GM08714 (cell line): ENCODE data around the gene SPAG8.
A peak's percentile ranks its signal among the peaks of the same experiment; 100 is the strongest.

Experiments used
- H3K4me3 ChIP-seq: fragments of 200-500 bp; sonication (Bioruptor generic); 2 replicates; pipeline ENCODE4 v1.5.1; 2014; ENCODE audit warnings: mild to moderate bottlenecking, low read length, inconsistent platforms
- ZNF274 ChIP-seq: IDR thresholded peaks from 2 replicates; pipeline ENCODE4 v1.6.1; 2012; ENCODE audit warnings: mild to moderate bottlenecking, low read depth, low read length

SPAG8 gene

GRCh38 chr9:35829764-35830096 lies 17.7 kb upstream of the SPAG8 start:
- TF ChIP-seq ZNF274: no peak
- H3K4me3 ChIP-seq: peak overlapping the region; percentile 65

- no peak for TF ChIP-seq ZNF274
Measured at GRCh38 chr9:35829084-35829763, 17.2 kb upstream of the SPAG8 start, which contains the start of gene TMEM8B. TMEM8B (plus strand) TSS chr9:35829228; CDS start chr9:35829448, 220 bp downstream.

GRCh38 chr9:35828716-35829083 lies 16.6 kb upstream of the SPAG8 start, which contains the start of gene FAM221B:
FAM221B (minus strand) TSS chr9:35828732; CDS start chr9:35826161, 2,571 bp downstream.
- TF ChIP-seq ZNF274: no peak

More at GRCh38 chr9:35829084-35829763, 17.2 kb upstream of the SPAG8 start, which contains the start of gene TMEM8B:
- peak within 1 kb of the TSS; percentile 65 for H3K4me3 ChIP-seq

GRCh38 chr9:35827486-35827885 lies 15.4 kb upstream of the SPAG8 start:
- no peak for TF ChIP-seq ZNF274

More at GRCh38 chr9:35828716-35829083, 16.6 kb upstream of the SPAG8 start, which contains the start of gene FAM221B:
- peak within 1 kb of the TSS; percentile 65 for H3K4me3 ChIP-seq

GRCh38 chr9:35826071-35826701 lies 14.1 kb upstream of the SPAG8 start:
- no peak for TF ChIP-seq ZNF274
- no peak overlapping the region for H3K4me3 ChIP-seq

More at GRCh38 chr9:35827486-35827885, 15.4 kb upstream of the SPAG8 start:
- no peak overlapping the region for H3K4me3 ChIP-seq

- TF ChIP-seq ZNF274: no peak
Measured at GRCh38 chr9:35822926-35823325, 10.9 kb upstream of the SPAG8 start.

GRCh38 chr9:35820076-35820475 lies 8.0 kb upstream of the SPAG8 start:
- TF ChIP-seq ZNF274: no peak
- H3K4me3 ChIP-seq: no peak overlapping the region

More at GRCh38 chr9:35822926-35823325, 10.9 kb upstream of the SPAG8 start:
- no peak overlapping the region for H3K4me3 ChIP-seq

GRCh38 chr9:35818341-35818740 lies 6.3 kb upstream of the SPAG8 start:
- no peak overlapping the region for H3K4me3 ChIP-seq
- TF ChIP-seq ZNF274: no peak

GRCh38 chr9:35816708-35817107 lies 4.6 kb upstream of the SPAG8 start:
- no peak for TF ChIP-seq ZNF274

GRCh38 chr9:35814841-35815543 lies 2.9 kb upstream of the SPAG8 start, which contains the start of gene HINT2:
HINT2 (minus strand) TSS chr9:35815042; CDS start chr9:35814979, 63 bp downstream.
- TF ChIP-seq ZNF274: no peak
- H3K4me3 ChIP-seq: peak within 1 kb of the TSS; percentile 89

More at GRCh38 chr9:35816708-35817107, 4.6 kb upstream of the SPAG8 start:
- no peak overlapping the region for H3K4me3 ChIP-seq

- H3K4me3 ChIP-seq: peak overlapping the region; percentile 89
- no peak for TF ChIP-seq ZNF274
Measured at GRCh38 chr9:35814106-35814840, 2.2 kb upstream of the SPAG8 start.

- H3K4me3 ChIP-seq: no peak overlapping the region
- no peak for TF ChIP-seq ZNF274
Measured at GRCh38 chr9:35813434-35814105, 1.5 kb upstream of the SPAG8 start.

- H3K4me3 ChIP-seq: peak overlapping the region; percentile 38; the same call in 1 of the 2 replicates
- no peak for TF ChIP-seq ZNF274
Measured at GRCh38 chr9:35811381-35812024, 559 bp downstream of the SPAG8 start.

GRCh38 chr9:35810122-35810521 lies 1.9 kb downstream of the SPAG8 start:
- H3K4me3 ChIP-seq: no peak overlapping the region
- TF ChIP-seq ZNF274: no peak
